HEK293 (cell line): Measurements from ENCODE around the gene CNTRL.

Experiments used
- ZNF184 ChIP-seq: fragments of 450-650 bp; IDR thresholded peaks from 2 replicates; pipeline ENCODE4 v1.5.1; 2018; ENCODE audit warnings: missing biosample characterization, mild to moderate bottlenecking, missing genetic modification characterization
- ZNF473 ChIP-seq: fragments of 450-650 bp; formaldehyde crosslinking; IDR thresholded peaks from 2 replicates; pipeline ENCODE4 v1.5.1; 2017; ENCODE audit warnings: missing biosample characterization, missing genetic modification characterization
- ZNF548 ChIP-seq: fragments of 450-650 bp; formaldehyde crosslinking; IDR thresholded peaks from 2 replicates; pipeline ENCODE4 v1.5.1; 2016; ENCODE audit warnings: missing biosample characterization, missing genetic modification characterization

DNA sequence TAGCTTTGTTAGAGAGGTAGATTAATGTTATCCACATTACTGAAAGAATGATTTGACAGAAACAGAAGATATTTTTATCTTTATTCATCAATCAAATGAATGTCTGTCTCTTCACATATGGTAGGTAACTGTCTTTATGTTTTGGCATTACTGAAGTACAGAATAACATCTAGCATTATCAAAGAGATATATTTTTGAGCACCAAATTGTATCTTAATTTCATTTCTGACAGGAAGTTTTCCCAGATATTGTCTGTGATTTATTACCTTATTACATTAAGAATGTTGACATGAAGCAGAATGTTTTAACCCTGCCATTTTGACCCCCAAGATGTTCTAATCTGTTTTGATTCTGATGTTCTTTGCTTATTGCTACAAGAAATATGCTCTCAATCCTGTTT, 20.3 kb downstream of the CNTRL start:
- TF ChIP-seq ZNF548 (tag by site-specific recombination): no peak
- no peak for TF ChIP-seq ZNF184 (tag by site-specific recombination)
- no peak for TF ChIP-seq ZNF473 (tag by site-specific recombination)
